Upper lobe of left lung (tissue), 4 donors: ENCODE measurements around the gene GIMAP4.

ENCODE experiments used
- EP300 ChIP-seq, 4 donors: sonication (generic); formaldehyde crosslinking; IDR thresholded peaks; one replicate each; pipeline ENCODE4 v1.5.1; 2017; ENCODE audit warnings: antibody characterized with exemption in 4 of 4, control low read depth in 2 of 4
- POLR2A ChIP-seq, 4 donors: fragments of 450-650 bp; IDR thresholded peaks; one replicate each; pipeline ENCODE4 v1.5.1; 2016 to 2017; ENCODE audit warnings: antibody characterized with exemption in 4 of 4, mild to moderate bottlenecking in 2 of 4
- POLR2AphosphoS5 ChIP-seq, 2 donors: sonication (generic); formaldehyde crosslinking; IDR thresholded peaks; one replicate each; pipeline ENCODE4 v1.5.1; 2017; ENCODE audit warnings: antibody characterized with exemption in 2 of 2
- TF ChIP-seq, protein P1 (sequence below), 6 experiments: fragments of 450-650 bp in 4 of 6; fragments of 200-600 bp in 2 of 6; sonication (generic) in 2 of 6; IDR thresholded peaks; one replicate each; pipeline ENCODE4 v1.5.1; 2016 to 2019; ENCODE audit warnings: antibody characterized with exemption in 6 of 6

DNA sequence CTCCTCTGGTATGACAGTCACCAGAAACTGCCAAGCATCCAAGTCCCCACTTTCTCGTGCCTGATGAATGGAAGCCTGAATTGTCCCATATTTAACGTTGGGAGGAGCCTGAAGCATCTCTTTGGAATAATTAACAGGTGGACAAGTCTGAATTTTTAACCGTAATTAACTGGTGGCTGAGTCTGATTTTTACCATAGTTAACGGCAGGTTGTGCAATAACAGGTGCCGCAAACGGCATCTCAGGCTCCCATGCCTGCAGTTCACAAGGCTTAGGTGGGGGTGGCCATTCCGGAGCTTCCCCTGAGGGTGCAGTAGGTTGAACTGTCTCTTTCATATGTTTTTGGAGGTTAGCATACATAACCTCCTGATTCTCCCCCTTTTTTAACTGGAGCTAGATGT lies 2.0 kb upstream of the GIMAP4 start:
- TF ChIP-seq, protein P1, sequence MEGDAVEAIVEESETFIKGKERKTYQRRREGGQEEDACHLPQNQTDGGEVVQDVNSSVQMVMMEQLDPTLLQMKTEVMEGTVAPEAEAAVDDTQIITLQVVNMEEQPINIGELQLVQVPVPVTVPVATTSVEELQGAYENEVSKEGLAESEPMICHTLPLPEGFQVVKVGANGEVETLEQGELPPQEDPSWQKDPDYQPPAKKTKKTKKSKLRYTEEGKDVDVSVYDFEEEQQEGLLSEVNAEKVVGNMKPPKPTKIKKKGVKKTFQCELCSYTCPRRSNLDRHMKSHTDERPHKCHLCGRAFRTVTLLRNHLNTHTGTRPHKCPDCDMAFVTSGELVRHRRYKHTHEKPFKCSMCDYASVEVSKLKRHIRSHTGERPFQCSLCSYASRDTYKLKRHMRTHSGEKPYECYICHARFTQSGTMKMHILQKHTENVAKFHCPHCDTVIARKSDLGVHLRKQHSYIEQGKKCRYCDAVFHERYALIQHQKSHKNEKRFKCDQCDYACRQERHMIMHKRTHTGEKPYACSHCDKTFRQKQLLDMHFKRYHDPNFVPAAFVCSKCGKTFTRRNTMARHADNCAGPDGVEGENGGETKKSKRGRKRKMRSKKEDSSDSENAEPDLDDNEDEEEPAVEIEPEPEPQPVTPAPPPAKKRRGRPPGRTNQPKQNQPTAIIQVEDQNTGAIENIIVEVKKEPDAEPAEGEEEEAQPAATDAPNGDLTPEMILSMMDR (IDR thresholded peaks at IDR 0.05) = no peak
- TF ChIP-seq POLR2AphosphoS5 (IDR thresholded peaks at IDR 0.05) (no peak), POLR2A (IDR thresholded peaks at IDR 0.05) (no peak), EP300 (IDR thresholded peaks at IDR 0.05) (no peak)
